GM21526 (cell line): ENCODE measurements around the gene CLHC1.
"Not testable (repeated sequence)": the region's sequence is repeated elsewhere in the genome, so short reads cannot be mapped to it uniquely, and the experiment has no call there.

ENCODE experiments used
- ATAC-seq: cut with Tn5 transposase; IDR thresholded peaks from one replicate; pipeline ENCODE4 v1.9.1; 2021; ENCODE audit warnings: moderate library complexity; ENCODE audit not compliant: unreplicated experiment, low FRiP score

The CLHC1 gene

GRCh38 chr2:55138014-55138881 lies 93.8 kb downstream of the CLHC1 start:
- no peak for ATAC-seq

DNA sequence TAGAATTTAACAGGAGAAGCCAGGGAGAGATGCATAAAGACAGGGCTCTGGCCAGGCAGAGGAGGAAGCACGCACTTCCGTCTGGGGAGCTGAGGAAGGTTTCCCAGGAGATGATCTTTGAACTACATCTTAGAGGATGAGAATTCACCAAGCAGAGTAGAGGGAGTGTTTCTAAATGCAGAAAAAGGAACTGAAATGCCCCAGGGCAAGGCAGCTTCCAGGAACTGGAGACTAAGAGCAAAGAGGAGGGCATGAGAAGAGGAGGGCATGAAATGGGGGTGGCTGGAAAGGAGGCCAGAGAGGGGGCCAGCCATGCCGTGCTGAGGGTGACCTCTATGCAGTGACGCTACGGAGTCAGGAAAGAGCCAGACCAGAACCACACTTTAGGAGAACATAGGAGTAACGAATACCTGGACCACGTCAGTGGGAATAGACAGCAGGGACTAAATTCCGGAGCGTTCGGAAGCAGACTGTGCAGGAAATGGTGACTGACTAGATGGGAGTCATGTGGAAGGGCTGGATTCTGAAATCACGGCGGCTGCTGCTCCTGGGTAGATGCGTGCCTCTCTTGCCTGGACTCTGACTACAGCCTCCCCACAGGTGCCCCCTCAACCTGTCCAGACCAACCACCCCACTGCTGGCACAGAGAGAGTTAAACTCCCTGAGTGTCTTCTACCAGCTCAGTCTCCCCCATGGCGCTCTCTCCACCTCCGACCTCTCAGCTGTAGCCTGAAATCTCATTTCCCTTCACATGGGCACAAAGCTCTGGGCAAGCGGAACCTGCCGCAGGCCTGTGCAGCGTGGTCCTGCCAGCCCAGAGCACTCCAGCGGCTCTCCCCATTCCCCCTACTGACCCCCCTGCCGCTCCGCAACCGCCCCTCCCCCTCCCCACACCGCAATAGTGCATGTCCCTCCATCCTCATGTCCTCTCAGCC lies 94.8 kb downstream of the CLHC1 start:
- ATAC-seq, result no peak

DNA sequence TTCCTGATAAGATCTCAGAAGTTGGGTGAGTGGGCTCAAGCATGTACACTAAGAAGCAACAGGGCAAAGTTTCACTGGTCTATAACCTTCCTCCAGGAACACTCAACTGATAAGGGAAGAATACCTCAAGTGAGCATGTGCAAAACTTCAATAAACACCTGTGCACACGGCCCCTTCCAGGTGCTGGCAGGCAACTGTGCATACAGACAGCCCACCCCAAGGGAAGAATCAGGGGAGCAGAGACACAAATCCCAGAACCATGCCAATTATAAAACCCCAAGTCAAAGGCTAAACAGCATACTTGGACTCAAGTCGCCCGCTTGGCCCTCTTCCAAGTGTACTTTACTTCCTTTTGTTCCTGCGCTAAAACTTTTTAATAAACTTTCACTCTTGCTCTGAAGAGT lies 96.0 kb downstream of the CLHC1 start:
- no peak for ATAC-seq

GRCh38 chr2:55135491-55135890 lies 96.6 kb downstream of the CLHC1 start:
- ATAC-seq, result no peak

DNA sequence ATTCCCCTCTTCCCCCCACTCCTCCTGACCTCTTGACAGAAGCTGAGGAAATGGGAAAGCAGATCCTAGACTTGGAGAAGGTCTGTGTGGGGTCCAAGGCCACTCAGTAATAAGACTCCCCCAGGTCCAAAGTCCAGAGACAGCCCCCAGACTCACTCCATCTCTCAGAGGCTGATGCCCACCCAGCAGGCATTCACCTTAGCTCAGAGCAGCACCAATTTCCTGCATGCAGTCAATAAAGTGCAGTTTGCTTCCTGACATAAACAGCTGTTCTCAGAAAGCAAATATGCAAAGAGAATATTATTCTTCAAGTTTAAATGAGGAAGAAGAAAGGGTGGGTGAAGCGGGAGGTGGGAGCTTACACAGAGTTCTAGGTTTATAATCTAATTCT lies 97.8 kb downstream of the CLHC1 start:
- ATAC-seq, result peak; percentile 32

GRCh38 chr2:55133467-55134315 lies 98.4 kb downstream of the CLHC1 start:
- peak; percentile 73 for ATAC-seq

GRCh38 chr2:55130849-55131248 lies 101.2 kb downstream of the CLHC1 start:
- no peak for ATAC-seq

DNA sequence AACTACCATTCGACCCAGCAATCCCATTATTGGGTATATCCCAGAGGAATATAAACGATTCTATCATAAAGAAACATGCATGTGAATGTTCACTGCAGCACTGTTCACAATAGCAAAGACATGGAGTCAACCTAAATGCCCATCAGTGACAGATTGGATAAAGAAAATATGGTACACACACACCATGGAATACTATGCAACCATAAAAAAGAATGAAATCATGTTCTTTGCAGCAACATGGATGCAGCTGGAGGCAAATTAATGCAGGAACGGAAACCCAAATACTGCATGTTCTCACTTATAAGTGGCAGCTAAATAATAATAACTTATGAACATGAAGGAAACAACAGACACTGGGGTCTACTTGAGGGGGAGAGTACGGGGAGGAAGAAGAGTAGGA lies 105.5 kb downstream of the CLHC1 start:
- ATAC-seq, result not testable (repeated sequence)
